ENCODE measurements around the gene RTEL1.

Gene RTEL1

DNA sequence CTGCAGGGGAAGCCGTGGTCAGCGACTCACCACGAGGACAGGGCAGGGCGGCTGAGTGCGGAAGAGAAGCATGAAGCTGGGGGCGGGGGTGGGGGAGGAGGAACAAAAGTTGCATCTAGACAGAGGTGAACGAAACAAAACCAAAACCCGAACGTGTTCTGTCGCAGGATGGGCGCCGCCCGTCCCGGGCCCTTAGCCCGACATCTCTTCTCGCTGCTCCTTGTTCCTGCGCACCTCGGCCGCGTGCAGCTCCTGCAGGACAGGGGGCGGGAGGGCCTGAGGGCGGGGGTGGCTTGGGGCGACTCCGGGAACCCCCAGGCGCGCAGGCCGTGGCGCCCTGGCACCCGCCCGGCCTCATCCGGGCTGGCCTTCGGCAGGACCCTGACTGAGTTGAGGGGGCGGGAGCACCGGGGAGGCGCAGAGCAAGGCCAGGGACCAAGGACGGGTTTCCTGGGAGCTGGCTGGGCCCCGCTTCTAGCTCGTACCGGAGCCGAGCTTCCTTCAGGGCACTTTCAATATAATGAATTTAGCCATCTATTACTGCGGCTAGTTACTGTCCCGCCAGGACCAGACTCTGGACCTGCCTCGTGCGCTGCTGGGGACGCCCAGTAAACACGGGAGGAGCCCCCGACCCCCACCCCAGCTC lies 16.8 kb upstream of the RTEL1 start:
- peak; percentile 50 for DNase-seq (ENCODE audit: low read depth)
- peak overlapping the region; percentile 57 for H3K4me3 ChIP-seq (ENCODE audit: low read depth, low read length)
- TF ChIP-seq, protein P1, sequence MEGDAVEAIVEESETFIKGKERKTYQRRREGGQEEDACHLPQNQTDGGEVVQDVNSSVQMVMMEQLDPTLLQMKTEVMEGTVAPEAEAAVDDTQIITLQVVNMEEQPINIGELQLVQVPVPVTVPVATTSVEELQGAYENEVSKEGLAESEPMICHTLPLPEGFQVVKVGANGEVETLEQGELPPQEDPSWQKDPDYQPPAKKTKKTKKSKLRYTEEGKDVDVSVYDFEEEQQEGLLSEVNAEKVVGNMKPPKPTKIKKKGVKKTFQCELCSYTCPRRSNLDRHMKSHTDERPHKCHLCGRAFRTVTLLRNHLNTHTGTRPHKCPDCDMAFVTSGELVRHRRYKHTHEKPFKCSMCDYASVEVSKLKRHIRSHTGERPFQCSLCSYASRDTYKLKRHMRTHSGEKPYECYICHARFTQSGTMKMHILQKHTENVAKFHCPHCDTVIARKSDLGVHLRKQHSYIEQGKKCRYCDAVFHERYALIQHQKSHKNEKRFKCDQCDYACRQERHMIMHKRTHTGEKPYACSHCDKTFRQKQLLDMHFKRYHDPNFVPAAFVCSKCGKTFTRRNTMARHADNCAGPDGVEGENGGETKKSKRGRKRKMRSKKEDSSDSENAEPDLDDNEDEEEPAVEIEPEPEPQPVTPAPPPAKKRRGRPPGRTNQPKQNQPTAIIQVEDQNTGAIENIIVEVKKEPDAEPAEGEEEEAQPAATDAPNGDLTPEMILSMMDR (conservative IDR thresholded peaks at IDR 0.05; ENCODE audit: low read depth, low read length) = no peak

DNA sequence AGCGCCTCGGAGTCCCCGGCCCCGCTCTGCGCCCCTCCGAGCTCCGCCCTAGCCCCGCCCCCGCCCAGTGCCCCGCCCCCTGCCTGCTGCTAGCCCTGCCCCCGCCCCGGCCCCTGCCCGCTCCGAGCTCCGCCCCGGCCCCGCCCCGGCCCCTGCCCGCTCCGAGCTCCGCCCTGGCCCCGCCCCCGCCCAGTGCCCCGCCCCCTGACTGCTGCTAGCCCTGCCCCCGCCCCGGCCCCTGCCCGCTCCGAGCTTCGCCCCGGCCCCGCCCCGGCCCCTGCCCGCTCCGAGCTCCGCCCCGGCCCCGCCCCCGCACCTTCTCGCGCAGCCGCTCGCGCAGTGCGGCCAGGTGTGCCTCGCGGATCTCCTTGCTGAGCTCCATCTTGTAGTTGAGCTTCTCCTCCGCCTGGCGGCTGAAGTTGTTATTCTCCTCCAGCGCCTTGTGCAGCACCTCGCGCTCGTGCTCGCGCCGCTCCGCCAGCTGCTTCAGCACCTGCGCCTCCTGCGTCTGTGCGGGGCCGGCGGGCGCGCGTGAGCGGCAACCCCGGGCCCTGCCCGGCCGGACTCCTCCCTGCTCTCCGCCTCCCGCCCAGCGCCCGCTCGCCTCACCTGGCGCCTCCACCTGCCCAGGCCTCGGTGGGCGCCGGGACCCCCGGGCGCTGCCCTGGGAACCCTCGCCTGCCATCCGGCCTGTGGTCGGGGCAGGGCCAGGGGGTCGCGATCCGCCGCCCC lies 16.2 kb upstream of the RTEL1 start:
- peak; percentile 85 for DNase-seq (ENCODE audit: low read depth)
- peak overlapping the region; percentile 57 for H3K4me3 ChIP-seq (ENCODE audit: low read depth, low read length)
- TF ChIP-seq, protein P1 (conservative IDR thresholded peaks at IDR 0.05; ENCODE audit: low read depth, low read length) = peak; percentile 52

DNA sequence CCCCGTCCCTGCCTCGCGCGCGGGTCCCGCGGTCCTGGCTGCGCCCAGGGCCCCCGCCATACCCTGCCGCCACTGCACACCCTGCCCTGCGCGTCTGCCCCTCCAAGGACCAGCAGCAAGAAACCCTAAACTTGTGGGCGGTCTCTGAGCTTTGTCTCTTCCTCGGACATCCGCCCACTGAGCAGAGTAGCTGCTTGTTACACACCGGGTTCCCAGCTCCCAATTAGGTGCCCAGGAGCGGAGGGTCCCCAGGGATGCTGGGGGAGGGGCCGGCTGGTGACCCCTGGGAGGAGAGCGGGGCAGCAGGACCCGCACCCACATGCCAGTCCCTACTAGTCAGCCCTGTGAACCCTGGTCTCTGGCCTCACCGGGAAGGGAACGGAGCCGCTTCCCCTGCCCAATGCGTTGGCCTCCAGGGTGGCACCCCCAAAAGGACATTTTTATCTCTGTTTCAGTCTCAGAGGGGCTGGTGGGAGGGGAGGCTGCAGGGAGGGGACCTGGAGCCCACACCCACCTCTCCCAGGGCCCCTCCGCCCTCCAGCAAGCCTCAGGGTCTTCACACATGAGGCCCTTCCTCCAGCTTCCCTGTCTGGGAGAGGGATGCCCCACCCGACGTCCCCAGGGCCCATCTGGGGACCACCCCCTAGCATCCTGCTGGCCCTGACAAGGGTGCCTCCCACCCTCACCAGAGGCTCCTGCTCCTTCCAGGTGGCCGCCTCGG lies 15.4 kb upstream of the RTEL1 start:
- no peak for DNase-seq (ENCODE audit: low read depth)
- TF ChIP-seq, protein P1 (conservative IDR thresholded peaks at IDR 0.05; ENCODE audit: low read depth, low read length) = no peak
- H3K4me3 ChIP-seq (ENCODE audit: low read depth, low read length) = peak overlapping the region; percentile 53

DNA sequence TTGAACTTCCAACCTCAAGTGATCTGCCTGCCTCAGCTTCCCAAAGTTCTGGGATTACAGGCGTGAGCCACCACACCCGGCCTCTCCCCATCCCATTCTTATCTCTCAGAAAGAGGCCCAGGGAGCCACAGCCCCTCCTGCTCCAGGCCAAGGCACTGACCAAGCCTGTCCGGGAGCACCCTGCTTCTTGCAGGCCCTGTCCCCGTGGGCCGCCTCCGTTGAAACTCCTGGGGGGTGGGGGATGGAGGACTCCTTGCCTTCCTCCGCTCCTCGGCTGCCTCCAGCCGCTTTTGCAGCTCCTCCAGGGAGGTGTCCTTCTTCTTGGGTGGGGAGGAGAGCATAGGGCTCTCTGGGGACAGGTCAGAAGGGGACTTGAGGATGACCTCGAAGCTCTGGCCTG lies 14.6 kb upstream of the RTEL1 start:
- no peak overlapping the region for H3K4me3 ChIP-seq (ENCODE audit: low read depth, low read length)
- DNase-seq (ENCODE audit: low read depth) = no peak
- TF ChIP-seq, protein P1 (conservative IDR thresholded peaks at IDR 0.05; ENCODE audit: low read depth, low read length) = no peak

DNA sequence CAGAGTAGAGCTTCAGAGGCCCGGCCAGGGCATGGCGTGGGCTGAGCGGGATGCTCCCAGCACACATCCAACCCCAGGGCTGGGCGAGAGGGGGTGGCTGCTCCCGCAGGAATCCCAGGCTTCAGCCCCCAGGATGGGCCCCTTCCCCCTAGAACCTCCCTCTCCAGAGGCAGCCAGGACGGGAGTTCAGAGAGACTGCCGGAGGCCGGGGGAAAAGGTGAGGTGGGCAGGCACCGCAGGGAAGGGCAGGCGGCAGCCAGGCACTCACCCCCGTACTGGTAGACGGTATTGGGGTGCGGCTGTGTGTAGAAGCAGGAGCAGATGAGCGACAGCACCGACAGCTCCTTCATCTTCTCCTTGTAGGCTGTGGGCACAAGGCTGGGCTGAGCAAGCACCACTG lies 14.2 kb upstream of the RTEL1 start:
- H3K4me3 ChIP-seq (ENCODE audit: low read depth, low read length) = no peak overlapping the region
- TF ChIP-seq, protein P1 (conservative IDR thresholded peaks at IDR 0.05; ENCODE audit: low read depth, low read length) = no peak
- DNase-seq (ENCODE audit: low read depth) = no peak

DNA sequence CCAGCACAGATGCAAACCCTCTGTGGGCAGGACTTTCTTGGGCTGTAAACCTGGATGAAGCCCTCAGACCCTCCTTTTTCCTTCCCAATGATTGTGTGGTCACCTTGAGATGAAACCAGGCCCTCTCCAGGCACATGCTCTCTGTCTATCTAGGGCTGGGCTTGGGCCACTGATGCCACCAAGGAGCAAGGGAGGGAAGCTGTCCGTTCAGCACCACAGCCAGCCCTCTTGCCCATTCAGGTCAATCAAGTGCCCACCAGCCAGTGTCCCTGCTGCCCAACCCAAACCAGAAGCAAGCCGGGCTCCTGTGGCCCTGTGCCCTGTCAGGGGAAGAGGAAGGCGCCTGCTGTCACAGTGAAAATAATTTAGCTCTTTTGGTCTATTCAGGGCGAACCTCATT lies 12.9 kb upstream of the RTEL1 start:
- no peak for DNase-seq (ENCODE audit: low read depth)
- TF ChIP-seq, protein P1 (conservative IDR thresholded peaks at IDR 0.05; ENCODE audit: low read depth, low read length) = no peak
- no peak overlapping the region for H3K4me3 ChIP-seq (ENCODE audit: low read depth, low read length)

Data from choroid plexus epithelial cell (primary cell).